NT2/D1 (cell line): ENCODE results near the gene NSUN3.

Experiments used
- SUZ12 ChIP-seq: IDR thresholded peaks from 2 replicates; pipeline ENCODE4 v1.6.1; 2011; ENCODE audit not compliant: insufficient read length, insufficient read depth; ENCODE audit errors: extremely low read depth
- YY1 ChIP-seq: IDR thresholded peaks from 2 replicates; pipeline ENCODE4 v1.6.1; 2011; ENCODE audit not compliant: insufficient read length, insufficient read depth

DNA sequence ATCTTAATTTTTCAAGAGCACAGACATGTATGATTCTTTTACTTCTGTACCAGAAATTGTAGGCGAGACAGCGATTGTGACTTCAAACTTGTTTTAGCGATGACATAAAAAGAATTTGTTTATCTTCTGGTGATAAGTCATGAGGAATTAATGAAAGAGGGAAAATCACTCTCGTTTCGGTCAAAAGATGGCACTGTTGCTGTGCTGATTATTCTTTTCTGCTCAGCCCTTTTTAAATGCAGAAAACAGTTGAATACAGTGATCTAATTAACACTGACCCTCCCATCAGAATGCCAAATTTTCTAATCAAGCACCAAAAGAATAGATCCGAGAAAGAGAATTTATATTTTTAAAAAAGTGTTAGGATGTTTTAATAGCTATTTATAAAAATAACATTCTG, 52.6 kb downstream of the NSUN3 start:
- no peak for TF ChIP-seq SUZ12
- TF ChIP-seq YY1: no peak
